SK-N-DZ (cell line): ENCODE data around the gene CHN1.

Experiments used
- DNase-seq: peaks from one replicate; pipeline ENCODE4 v3.0.0-alpha.2; 2015; ENCODE audit warnings: low spot score

The CHN1 gene

GRCh38 chr2:174788291-174788929 is 216.8 kb downstream of the CHN1 start:
- DNase-seq: peak; percentile 93

- peak; percentile 28 for DNase-seq
Observed at GRCh38 chr2:174787487-174788205, 217.5 kb downstream of the CHN1 start.

- no peak for DNase-seq
Observed at GRCh38 chr2:174786066-174786725, 219.0 kb downstream of the CHN1 start.

GRCh38 chr2:174785481-174785880 is 219.7 kb downstream of the CHN1 start:
- DNase-seq: no peak

- no peak for DNase-seq
Observed at GRCh38 chr2:174784909-174785308, 220.3 kb downstream of the CHN1 start.

- no peak for DNase-seq
Observed at GRCh38 chr2:174784316-174784715, 220.9 kb downstream of the CHN1 start.

GRCh38 chr2:174781996-174782395 is 223.2 kb downstream of the CHN1 start:
- no peak for DNase-seq

GRCh38 chr2:174781298-174781697 is 223.9 kb downstream of the CHN1 start:
- no peak for DNase-seq

- DNase-seq: no peak
Observed at GRCh38 chr2:174780856-174781255, 224.3 kb downstream of the CHN1 start.

- DNase-seq: no peak
Observed at GRCh38 chr2:174780191-174780840, 224.9 kb downstream of the CHN1 start.

GRCh38 chr2:174779361-174779928 is 225.7 kb downstream of the CHN1 start:
- peak; percentile 23 for DNase-seq

GRCh38 chr2:174778085-174778981 is 226.8 kb downstream of the CHN1 start:
- no peak for DNase-seq

- DNase-seq: no peak
Observed at GRCh38 chr2:174777347-174778084, 227.7 kb downstream of the CHN1 start.

- DNase-seq: no peak
Observed at GRCh38 chr2:174776675-174777074, 228.5 kb downstream of the CHN1 start.

GRCh38 chr2:174776223-174776622 is 229.0 kb downstream of the CHN1 start:
- DNase-seq: no peak

GRCh38 chr2:174775571-174775980 is 229.6 kb downstream of the CHN1 start:
- no peak for DNase-seq

GRCh38 chr2:174774886-174775285 is 230.3 kb downstream of the CHN1 start:
- no peak for DNase-seq

- DNase-seq: no peak
Observed at GRCh38 chr2:174773215-174773614, 232.0 kb downstream of the CHN1 start.

GRCh38 chr2:174772472-174772801 is 232.7 kb downstream of the CHN1 start:
- no peak for DNase-seq
